Activated naive CD4-positive, alpha-beta T cell treated with anti-CD3 and anti-CD28 coated beads, Interleukin-2, amount 10 ng/mL, durations not matched to agents 7 days and 5 days (primary cell): ENCODE data around the gene SUV39H2.
A peak's percentile ranks its signal among the peaks of the same experiment; 100 is the strongest.

Source experiments
- CTCF ChIA-PET: fragments of 350-600 bp; sonication (Branson Sonifier 250); formaldehyde crosslinking; loops from one replicate; lab custom pipeline; 2021; ENCODE audit warnings: antibody characterized with exemption; lab: Charles Lee
- DNase-seq: peaks from one replicate; pipeline ENCODE4 v3.0.0-alpha.2; 2020
- H3K27ac Mint-ChIP-seq: one replicate; pipeline ENCODE4 v1.8.0; 2021; ENCODE audit warnings: mild to moderate bottlenecking, moderate library complexity, mixed read lengths
- H3K27me3 Mint-ChIP-seq: one replicate; pipeline ENCODE4 v1.8.0; 2021; ENCODE audit warnings: mild to moderate bottlenecking, mixed read lengths
- H3K36me3 Mint-ChIP-seq: one replicate; pipeline ENCODE4 v1.8.0; 2021; ENCODE audit warnings: mixed read lengths
- H3K4me1 Mint-ChIP-seq: one replicate; pipeline ENCODE4 v1.8.0; 2021; ENCODE audit warnings: mixed read lengths
- H3K4me3 Mint-ChIP-seq: one replicate; pipeline ENCODE4 v1.8.0; 2021; ENCODE audit warnings: mild to moderate bottlenecking, moderate library complexity, mixed read lengths
- H3K9me3 Mint-ChIP-seq: one replicate; pipeline ENCODE4 v1.8.0; 2021; ENCODE audit warnings: mixed read lengths

The SUV39H2 gene

GRCh38 chr10:14878266-14879123 lies at the start of gene SUV39H2:
Gene SUV39H2 (plus strand): TSS chr10:14878866. CDS start chr10:14878889, 23 bp downstream.
- H3K27me3 Mint-ChIP-seq, result no peaks in the 10 kb centered on the region
- peak; percentile 95 for DNase-seq
- peak within 1 kb of the TSS; percentile 95 for H3K4me3 Mint-ChIP-seq
- peak within 1 kb of the TSS; percentile 89 for H3K27ac Mint-ChIP-seq
- peaks cover 12% of the 10 kb centered on the region for H3K36me3 Mint-ChIP-seq
- H3K4me1 Mint-ChIP-seq, result peaks cover 53% of the 10 kb centered on the region
- CTCF ChIA-PET, result interaction anchor here (2.5 kb wide), 1 partner anchor 41 kb away, joined by 10 read pairs; the partner anchor contains the start of genes CDNF, HSPA14 and MSANTD7
- no peaks in the 10 kb centered on the region for H3K9me3 Mint-ChIP-seq

DNA sequence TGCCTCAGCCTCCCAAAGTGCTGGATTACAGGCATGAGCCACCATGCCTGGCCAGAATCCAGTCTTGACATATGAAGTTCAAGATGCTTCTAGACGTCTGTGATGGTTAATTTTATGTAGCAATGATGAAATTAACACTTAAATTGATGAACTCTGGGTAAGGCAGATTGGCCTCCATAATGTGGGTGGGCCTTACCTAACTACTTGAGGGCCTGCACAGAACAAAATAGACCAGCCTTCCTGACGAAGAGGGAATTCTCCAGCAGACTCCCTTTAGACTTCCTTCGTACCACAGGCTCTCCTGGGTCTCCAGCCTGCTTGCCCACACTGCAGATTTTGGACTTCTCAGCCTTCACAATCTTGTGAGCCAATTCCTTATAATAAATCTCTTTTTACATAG lies 45.6 kb upstream of the SUV39H2 start:
- no peak for DNase-seq
- H3K4me3 Mint-ChIP-seq, result no peak overlapping the region
- no peak overlapping the region for H3K27ac Mint-ChIP-seq
- no peaks in the 10 kb centered on the region for H3K9me3 Mint-ChIP-seq
- H3K27me3 Mint-ChIP-seq, result no peaks in the 10 kb centered on the region
- H3K36me3 Mint-ChIP-seq, result no peaks in the 10 kb centered on the region
- peaks cover 7% of the 10 kb centered on the region for H3K4me1 Mint-ChIP-seq
- CTCF ChIA-PET, result interaction anchor here (1.3 kb wide), 1 partner anchor 8 kb away, joined by 4 read pairs; no protein-coding TSS in a partner anchor

DNA sequence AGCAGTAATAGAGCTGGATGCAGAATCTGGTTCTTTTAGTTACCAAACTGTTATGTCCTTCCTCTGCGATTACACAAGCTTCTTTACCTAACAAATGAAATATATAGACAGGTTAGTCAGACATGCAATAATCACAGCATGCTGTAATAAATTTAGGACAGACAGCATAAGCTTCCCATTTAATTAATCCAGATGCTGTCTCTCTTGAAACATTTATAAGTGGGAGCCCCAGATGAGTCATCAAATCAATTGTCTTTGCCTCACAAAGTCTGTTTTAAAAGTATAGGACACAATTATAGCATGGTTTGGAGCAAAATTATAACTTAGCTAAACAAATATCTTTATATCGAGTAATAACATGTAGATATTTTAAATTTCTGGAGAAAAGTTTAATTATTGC lies 42.5 kb upstream of the SUV39H2 start:
- Mint-ChIP-seq H3K4me1 (peaks cover 23% of the 10 kb centered on the region), H3K27ac (no peak overlapping the region)

GRCh38 chr10:14837003-14837756 lies 41.5 kb upstream of the SUV39H2 start:
- peaks cover 23% of the 10 kb centered on the region for H3K4me1 Mint-ChIP-seq
- H3K9me3 Mint-ChIP-seq, result no peaks in the 10 kb centered on the region
- no peak for DNase-seq
- CTCF ChIA-PET, result interaction anchor here (0.9 to 2.6 kb wide), 11 partner anchors 14 to 338 kb away, joined by 3 to 10 read pairs (median 4); partner anchors contain the start of gene SUV39H2
- peak overlapping the region; percentile 91 for H3K4me3 Mint-ChIP-seq
- H3K27ac Mint-ChIP-seq, result peak overlapping the region; percentile 84
- peaks cover 21% of the 10 kb centered on the region for H3K36me3 Mint-ChIP-seq
- H3K27me3 Mint-ChIP-seq, result no peaks in the 10 kb centered on the region

More for the DNA sequence above, 42.5 kb upstream of the SUV39H2 start:
- no peaks in the 10 kb centered on the region for H3K27me3 Mint-ChIP-seq
- H3K4me3 Mint-ChIP-seq, result no peak overlapping the region
- CTCF ChIA-PET, result interaction anchor here (1.8 to 2.6 kb wide), 2 partner anchors 13 to 136 kb away, joined by 5 to 7 read pairs; no protein-coding TSS in a partner anchor
- H3K9me3 Mint-ChIP-seq, result no peaks in the 10 kb centered on the region
- no peak for DNase-seq
- peaks cover 11% of the 10 kb centered on the region for H3K36me3 Mint-ChIP-seq

GRCh38 chr10:14837757-14838581 lies 40.7 kb upstream of the SUV39H2 start, which contains the start of the genes CDNF, HSPA14 and MSANTD7:
Gene CDNF (minus strand): TSS chr10:14838037. CDS start chr10:14837946, 91 bp downstream.
Gene HSPA14 (plus strand): TSS chr10:14838306. CDS start chr10:14838403, 97 bp downstream.
Gene MSANTD7 (plus strand): TSS chr10:14838306. CDS start chr10:14842285, 3,979 bp downstream.
- H3K4me3 Mint-ChIP-seq, result peak within 1 kb of the TSS; percentile 91
- no peaks in the 10 kb centered on the region for H3K9me3 Mint-ChIP-seq

DNA sequence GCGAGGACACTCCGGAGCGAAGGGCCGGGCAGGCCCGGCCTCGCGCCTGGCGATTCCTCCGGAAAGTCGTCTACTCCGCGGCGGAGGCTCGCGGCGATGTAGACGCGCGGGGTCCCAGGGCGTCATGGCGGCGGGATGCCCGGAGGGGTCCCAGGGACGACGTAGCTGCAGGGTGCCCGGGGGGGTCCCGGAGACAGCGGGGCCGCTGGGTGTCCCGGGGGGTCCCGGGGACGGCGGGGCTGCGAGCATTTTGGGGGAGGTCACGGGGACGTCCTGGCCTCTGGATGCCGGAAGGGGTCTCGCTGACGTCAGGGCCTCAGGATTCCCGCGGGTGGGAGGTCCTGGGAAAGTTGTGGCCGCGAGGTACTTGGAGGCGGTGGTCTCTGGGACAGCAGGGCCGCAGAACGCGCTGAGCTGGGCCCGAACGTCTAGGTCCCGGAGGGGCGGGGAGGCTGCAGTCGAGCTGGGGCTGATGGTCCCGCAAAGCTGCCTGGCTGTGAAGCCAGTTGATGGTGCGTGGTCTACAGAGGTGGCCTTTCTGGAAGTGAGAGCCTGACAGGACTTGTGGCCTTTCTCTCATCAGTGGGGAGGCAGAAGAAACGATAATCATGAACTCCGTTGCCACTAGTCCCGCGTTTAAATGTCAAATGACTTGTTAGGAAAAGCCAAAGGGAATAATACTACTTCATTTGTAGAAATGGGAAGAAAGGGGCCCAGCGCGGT lies 39.9 kb upstream of the SUV39H2 start:
- peaks cover 30% of the 10 kb centered on the region for H3K36me3 Mint-ChIP-seq
- no peaks in the 10 kb centered on the region for H3K9me3 Mint-ChIP-seq
- no peaks in the 10 kb centered on the region for H3K27me3 Mint-ChIP-seq
- DNase-seq, result peak; percentile 57
- CTCF ChIA-PET, result interaction anchor here (0.7 to 2.6 kb wide), 9 partner anchors 9 to 340 kb away, joined by 3 to 10 read pairs (median 6); partner anchors contain the start of gene SUV39H2
- H3K27ac Mint-ChIP-seq, result peak overlapping the region; percentile 91
- H3K4me3 Mint-ChIP-seq, result peak overlapping the region; percentile 91
- H3K4me1 Mint-ChIP-seq, result peaks cover 23% of the 10 kb centered on the region

More at GRCh38 chr10:14837757-14838581, 40.7 kb upstream of the SUV39H2 start, which contains the start of the genes CDNF, HSPA14 and MSANTD7:
- Mint-ChIP-seq H3K27ac (peak within 1 kb of the TSS; percentile 91), H3K27me3 (no peaks in the 10 kb centered on the region), H3K4me1 (peaks cover 23% of the 10 kb centered on the region), H3K36me3 (peaks cover 26% of the 10 kb centered on the region)
- CTCF ChIA-PET, result interaction anchor here (0.7 to 2.6 kb wide), 13 partner anchors 10 to 339 kb away, joined by 3 to 10 read pairs (median 4); partner anchors contain the start of gene SUV39H2
- DNase-seq, result peak; percentile 99

DNA sequence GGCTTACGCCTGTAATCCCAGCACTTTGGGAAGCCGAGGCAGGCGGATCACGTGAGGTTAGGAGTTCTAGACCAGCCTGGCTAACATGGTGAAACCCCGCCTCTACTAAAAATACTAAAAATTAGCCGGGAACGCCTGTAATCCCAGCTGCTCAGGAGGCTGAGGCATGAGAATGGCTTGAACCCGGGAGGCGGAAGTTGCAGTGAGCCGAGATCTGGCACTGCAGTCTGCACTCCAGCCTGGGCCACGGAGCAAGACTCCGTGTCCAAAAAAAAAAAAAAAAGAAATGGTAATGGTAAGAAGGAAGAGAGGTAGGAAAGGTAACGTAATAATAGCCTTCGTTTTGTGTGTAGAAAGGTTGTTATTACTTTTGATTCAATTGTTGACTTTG lies 39.4 kb upstream of the SUV39H2 start:
- Mint-ChIP-seq H3K36me3 (peaks cover 33% of the 10 kb centered on the region), H3K4me1 (peaks cover 23% of the 10 kb centered on the region), H3K9me3 (no peaks in the 10 kb centered on the region), H3K27ac (peak overlapping the region; percentile 91), H3K4me3 (peak overlapping the region; percentile 91), H3K27me3 (no peaks in the 10 kb centered on the region)
- CTCF ChIA-PET, result interaction anchor here (0.7 to 1.3 kb wide), 3 partner anchors 10 to 302 kb away, joined by 3 to 6 read pairs (median 3); no protein-coding TSS in a partner anchor
- DNase-seq, result no peak

- H3K4me1 Mint-ChIP-seq, result peaks cover 23% of the 10 kb centered on the region
- H3K27ac Mint-ChIP-seq, result no peak overlapping the region
- CTCF ChIA-PET, result interaction anchor here (0.7 kb wide), 1 partner anchor 9 kb away, joined by 3 read pairs; no protein-coding TSS in a partner anchor
Measured at GRCh38 chr10:14840178-14840577, 38.5 kb upstream of the SUV39H2 start.

DNA sequence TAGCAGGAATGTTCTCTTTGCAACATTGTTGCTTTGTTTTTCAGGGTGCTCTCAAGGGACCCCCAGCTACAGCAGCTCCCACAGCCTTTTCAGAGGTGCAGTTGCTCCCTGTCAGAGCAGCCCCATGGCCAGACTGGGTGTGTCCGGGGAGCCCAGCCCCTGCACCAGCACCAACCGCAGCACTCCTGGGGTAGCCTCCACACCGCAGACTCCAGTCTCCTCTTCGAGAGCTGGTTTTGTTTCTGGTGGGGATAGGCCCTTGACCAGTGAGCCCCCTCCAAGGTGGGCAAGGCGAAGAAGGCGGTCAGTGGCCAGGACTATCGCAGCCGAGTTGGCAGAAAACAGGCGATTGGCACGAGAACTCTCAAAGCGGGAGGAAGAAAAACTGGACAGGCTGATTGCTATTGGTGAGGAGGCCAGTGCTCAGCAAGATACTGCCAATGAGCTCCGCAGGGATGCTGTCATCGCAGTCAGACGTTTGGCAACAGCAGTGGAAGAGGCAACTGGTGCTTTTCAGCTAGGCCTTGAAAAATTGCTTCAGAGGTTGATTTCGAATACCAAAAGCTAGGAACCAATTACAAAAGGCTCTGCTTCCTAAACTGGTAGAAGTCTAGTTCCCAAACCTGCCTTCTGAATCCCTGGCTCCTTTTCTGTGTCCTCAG lies 35.2 kb upstream of the SUV39H2 start:
- H3K4me3 Mint-ChIP-seq, result no peak overlapping the region
- CTCF ChIA-PET, result interaction anchor here (1.3 kb wide), 1 partner anchor 345 kb away, joined by 3 read pairs; no protein-coding TSS in a partner anchor
- no peaks in the 10 kb centered on the region for H3K9me3 Mint-ChIP-seq
- peaks cover 48% of the 10 kb centered on the region for H3K36me3 Mint-ChIP-seq
- no peak for DNase-seq
- H3K27me3 Mint-ChIP-seq, result no peaks in the 10 kb centered on the region
- peaks cover 15% of the 10 kb centered on the region for H3K4me1 Mint-ChIP-seq
- H3K27ac Mint-ChIP-seq, result no peak overlapping the region

More at GRCh38 chr10:14840178-14840577, 38.5 kb upstream of the SUV39H2 start:
- peaks cover 40% of the 10 kb centered on the region for H3K36me3 Mint-ChIP-seq
- no peaks in the 10 kb centered on the region for H3K9me3 Mint-ChIP-seq
- DNase-seq, result no peak
- H3K27me3 Mint-ChIP-seq, result no peaks in the 10 kb centered on the region
- peak overlapping the region; percentile 40 for H3K4me3 Mint-ChIP-seq

DNA sequence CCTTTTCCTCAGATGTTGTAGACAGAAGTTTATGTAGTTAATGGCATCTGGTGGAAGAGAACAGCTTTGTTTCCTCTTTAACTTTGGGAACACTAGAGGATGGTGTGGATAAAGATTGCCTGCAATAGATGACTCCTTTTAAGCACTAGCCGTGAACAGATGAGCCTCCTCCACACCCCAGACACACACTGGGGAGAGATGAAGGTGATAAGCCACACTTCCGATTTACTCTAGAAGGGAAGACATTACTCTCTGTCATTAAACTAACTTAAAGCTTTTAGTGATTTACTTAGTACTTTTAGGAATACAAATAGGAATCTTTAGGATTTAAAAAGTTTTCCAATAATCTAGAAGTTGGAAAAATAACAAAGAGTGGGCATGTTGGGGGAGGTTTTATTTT lies 33.7 kb upstream of the SUV39H2 start:
- Mint-ChIP-seq H3K4me1 (peaks cover 6% of the 10 kb centered on the region), H3K27ac (no peak overlapping the region), H3K36me3 (peaks cover 50% of the 10 kb centered on the region), H3K9me3 (no peaks in the 10 kb centered on the region), H3K4me3 (no peak overlapping the region), H3K27me3 (no peaks in the 10 kb centered on the region)
- CTCF ChIA-PET, result interaction anchor here (0.7 kb wide), 1 partner anchor 14 kb away, joined by 3 read pairs; no protein-coding TSS in a partner anchor
- DNase-seq, result no peak

DNA sequence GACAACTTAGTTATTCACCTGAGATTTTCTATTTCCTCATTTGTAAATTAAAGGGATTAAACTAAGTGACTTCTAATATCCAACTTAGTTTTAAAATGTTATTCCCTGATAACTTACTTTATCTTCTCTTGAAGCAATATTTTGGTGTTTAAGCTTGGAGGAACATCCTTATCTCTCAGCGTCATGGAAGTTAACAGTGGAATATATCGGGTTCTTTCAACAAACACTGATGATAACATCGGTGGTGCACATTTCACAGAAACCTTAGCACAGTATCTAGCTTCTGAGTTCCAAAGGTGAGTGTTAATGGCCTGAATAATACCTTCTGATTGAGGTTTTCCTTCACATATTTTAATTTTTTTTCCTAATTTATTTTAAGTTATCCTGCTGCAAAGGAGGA lies 26.4 kb upstream of the SUV39H2 start:
- H3K4me3 Mint-ChIP-seq, result no peak overlapping the region
- CTCF ChIA-PET, result no interaction called here
- H3K27ac Mint-ChIP-seq, result no peak overlapping the region
- no peaks in the 10 kb centered on the region for H3K9me3 Mint-ChIP-seq
- DNase-seq, result no peak
- no peaks in the 10 kb centered on the region for H3K27me3 Mint-ChIP-seq
- peaks cover 30% of the 10 kb centered on the region for H3K36me3 Mint-ChIP-seq
- H3K4me1 Mint-ChIP-seq, result no peaks in the 10 kb centered on the region

DNA sequence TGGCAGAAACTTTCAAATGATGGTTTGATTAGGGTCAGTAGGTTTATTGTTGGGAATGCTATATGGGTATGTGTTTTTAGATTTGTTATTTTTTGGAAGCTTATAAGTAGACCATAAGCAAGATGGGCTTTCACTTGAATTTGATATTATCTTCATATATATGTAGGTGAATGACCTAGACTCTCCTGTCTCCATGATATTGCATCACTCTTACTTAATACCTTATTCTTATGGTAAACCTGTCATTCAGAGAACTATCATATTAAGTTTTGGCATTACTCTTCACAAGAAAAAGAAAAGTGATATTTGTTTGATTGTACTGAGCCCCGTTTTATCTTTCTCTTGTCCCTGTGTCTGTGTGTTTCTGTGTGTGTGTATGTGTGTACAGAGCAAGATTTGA lies 23.2 kb upstream of the SUV39H2 start:
- H3K4me1 Mint-ChIP-seq, result no peaks in the 10 kb centered on the region
- H3K36me3 Mint-ChIP-seq, result peaks cover 38% of the 10 kb centered on the region
- no peak for DNase-seq
- CTCF ChIA-PET, result no interaction called here
- H3K9me3 Mint-ChIP-seq, result no peaks in the 10 kb centered on the region
- H3K4me3 Mint-ChIP-seq, result no peak overlapping the region
- H3K27me3 Mint-ChIP-seq, result no peaks in the 10 kb centered on the region
- no peak overlapping the region for H3K27ac Mint-ChIP-seq
